ENCODE measurements around the gene DHX16. TPM values are rescaled to one million over a fixed set of nuclear protein-coding genes. Genes with fewer than 3 reads are reported as not detected.
A peak's percentile ranks its signal among the peaks of the same experiment; 100 is the strongest.

Gene DHX16
- total and polyA plus RNA-seq, 9 of the 15 experiments (the other 6 are each of a cell fraction or from before 2014, with no cell fraction given) = 14.6 to 66.1 (median 47.5) TPM

- TF ChIP-seq IRF9 (tag; IDR thresholded peaks at IDR 0.05) (0 out of 2 replicates have a peak, but pooled peaks have one; percentile 25), RBM34 (IDR thresholded peaks at IDR 0.05; ENCODE audit: borderline replicate concordance, insufficient read depth, low read length) (no peak), ZEB2 (IDR thresholded peaks at IDR 0.05) (0 out of 2 replicates have a peak, but pooled peaks have one; percentile 6), ZNF699 (CRISPR knock-in tag; IDR thresholded peaks at IDR 0.05; ENCODE audit: insufficient replicate concordance) (no peak), HNRNPUL1 (IDR thresholded peaks at IDR 0.05; ENCODE audit: low read length) (0 out of 2 replicates have a peak, but pooled peaks have one; percentile 26), ETV5 (CRISPR knock-in tag; IDR thresholded peaks at IDR 0.05; ENCODE audit: low read depth) (peak; percentile 88), ZNF592 (IDR thresholded peaks at IDR 0.05) (peak; percentile 90), STAT5A (IDR thresholded peaks at IDR 0.05; ENCODE audit: borderline replicate concordance, low read length) (no peak; the same call in 1 of the 2 replicates), ZNF644 (tag; IDR thresholded peaks at IDR 0.05; ENCODE audit: low read depth) (0 out of 2 replicates have a peak, but pooled peaks have one; percentile 64), THAP12 (CRISPR knock-in tag; IDR thresholded peaks at IDR 0.05) (peak; percentile 59; the same call in 1 of the 2 replicates), U2AF2 (optimal IDR thresholded peaks at IDR 0.05; ENCODE audit: low read depth, low read length) (no peak), ZNF408 (CRISPR knock-in tag; IDR thresholded peaks at IDR 0.05; ENCODE audit: low read depth) (no peak), CGGBP1 (CRISPR knock-in tag; IDR thresholded peaks at IDR 0.05) (peak; percentile 63; the same call in 1 of the 2 replicates), SMAD4 (CRISPR knock-in tag; conservative IDR thresholded peaks at IDR 0.05) (no peak), ZNF586 (CRISPR knock-in tag; conservative IDR thresholded peaks at IDR 0.05) (no peak), ELK1 (CRISPR knock-in tag; IDR thresholded peaks at IDR 0.05) (no peak), RUNX1 (IDR thresholded peaks at IDR 0.05; ENCODE audit: low read depth) (no peak)
Observed at GRCh38 chr6:30617565-30618269, 55.1 kb downstream of the DHX16 start, which contains the start of gene MRPS18B (continued).

Measured in K562 (cell line).